Measurements from ENCODE around the gene GPR22. TPM values are rescaled to one million over a fixed set of nuclear protein-coding genes. Genes with fewer than 3 reads are reported as not detected.

The GPR22 gene
- polyA plus RNA-seq, result under 1 TPM in 1 of 3 donors, not detected in 2; 0.01 TPM

DNA sequence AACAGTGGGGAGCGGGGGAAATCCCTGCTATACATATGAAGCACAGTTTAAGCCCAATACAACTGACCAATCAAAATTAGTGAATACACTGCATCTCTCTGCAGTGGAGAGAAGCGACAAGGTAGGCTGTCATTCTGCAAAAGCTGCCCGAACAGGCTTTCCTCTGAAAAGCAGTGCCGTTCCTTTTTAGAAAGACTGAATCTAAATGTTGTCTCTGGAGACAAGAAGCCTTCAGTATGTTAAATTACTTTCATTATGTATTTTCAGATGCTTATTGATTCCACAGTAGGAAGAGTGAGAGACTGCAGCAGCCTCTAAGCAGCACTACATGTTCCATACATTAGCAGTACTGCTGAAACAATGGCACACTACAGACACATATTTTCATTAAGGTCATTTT lies at the start of gene GPR22:
GPR22 (plus strand) TSS at position 129 of the 400 bp plus-strand sequence. CDS start 4,004 bp downstream, outside the sequence.
- WGBS, 3 donors, result 85 to 92% (median 91%) methylated on average over 4 of the region's 4 CpGs
- H3K27ac ChIP-seq (ENCODE audit: low read depth, low read length), result no peak within 1 kb of the TSS

DNA sequence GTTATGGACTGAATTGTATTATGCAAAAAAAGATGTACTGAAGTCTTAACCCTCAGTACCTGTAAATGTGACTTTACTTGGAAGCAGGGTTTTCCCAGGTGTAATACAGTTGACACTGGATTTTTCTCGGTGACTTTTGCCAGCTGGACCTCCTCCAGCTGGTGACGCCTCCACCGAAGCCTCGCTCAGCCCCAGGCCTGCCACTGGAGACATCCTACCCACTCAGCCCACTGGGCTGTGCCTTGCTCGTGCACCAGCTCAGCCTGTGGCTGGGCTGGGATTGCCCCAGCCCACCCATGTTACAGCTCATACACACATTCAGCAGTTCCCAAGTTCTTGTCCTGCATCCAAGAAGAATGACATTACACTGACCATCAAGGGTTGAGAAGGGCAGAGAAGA lies 42.4 kb upstream of the GPR22 start:
- 38 to 82% (median 70%) methylated on average over 5 of the region's 5 CpGs for whole genome bisulfite sequencing, 3 donors
- H3K27ac ChIP-seq (ENCODE audit: low read depth, low read length), result no peak overlapping the region

GRCh38 chr7:107428642-107429041 lies 41.2 kb upstream of the GPR22 start:
- WGBS, 3 donors, result 95 to 100% (median 98%) methylated on average over 1 of the region's 1 CpG
- H3K27ac ChIP-seq (ENCODE audit: low read depth, low read length), result no peak overlapping the region

- H3K27ac ChIP-seq (ENCODE audit: low read depth, low read length), result no peak overlapping the region
Observed at GRCh38 chr7:107430057-107430456, 39.8 kb upstream of the GPR22 start.

- WGBS, 3 donors, result 77 to 94% (median 81%) methylated on average over 1 of the region's 1 CpG
Observed at GRCh38 chr7:107432261-107432660, 37.6 kb upstream of the GPR22 start.

DNA sequence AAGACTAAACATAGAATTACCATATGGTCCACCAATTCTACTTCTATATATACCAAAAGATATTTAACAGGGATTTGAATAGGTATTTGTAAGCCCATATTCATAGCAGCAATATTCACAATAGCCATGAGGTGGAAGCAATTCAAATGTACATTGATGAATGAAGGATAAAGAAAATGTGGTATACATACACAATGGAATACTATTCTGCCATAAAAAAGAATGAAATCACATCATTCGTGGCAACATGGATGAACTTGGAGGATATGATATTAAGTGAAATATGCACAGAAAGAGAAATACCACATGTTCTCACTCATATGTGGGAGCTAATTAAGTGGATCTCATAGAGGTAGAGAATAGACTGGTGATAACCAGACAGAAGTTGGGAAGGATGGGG lies 34.1 kb upstream of the GPR22 start:
- WGBS, 3 donors, result 93 to 98% (median 94%) methylated on average over 1 of the region's 1 CpG
- H3K27ac ChIP-seq (ENCODE audit: low read depth, low read length), result no peak overlapping the region

More at GRCh38 chr7:107432261-107432660, 37.6 kb upstream of the GPR22 start:
- H3K27ac ChIP-seq (ENCODE audit: low read depth, low read length), result no peak overlapping the region

GRCh38 chr7:107439025-107439424 lies 30.8 kb upstream of the GPR22 start:
- WGBS, 3 donors, result 84 to 93% (median 93%) methylated on average over 5 of the region's 5 CpGs
- no peak overlapping the region for H3K27ac ChIP-seq (ENCODE audit: low read depth, low read length)

- no peak overlapping the region for H3K27ac ChIP-seq (ENCODE audit: low read depth, low read length)
Observed at GRCh38 chr7:107441581-107442422, 28.1 kb upstream of the GPR22 start.

GRCh38 chr7:107442678-107443077 lies 27.2 kb upstream of the GPR22 start:
- no peak overlapping the region for H3K27ac ChIP-seq (ENCODE audit: low read depth, low read length)
- WGBS, 3 donors, result 94 to 100% (median 97%) methylated on average over 1 of the region's 1 CpG

- WGBS, 3 donors, result 97 to 100% (median 98%) methylated on average over 1 of the region's 1 CpG
- H3K27ac ChIP-seq (ENCODE audit: low read depth, low read length), result no peak overlapping the region
Observed at GRCh38 chr7:107446531-107446930, 23.3 kb upstream of the GPR22 start.

DNA sequence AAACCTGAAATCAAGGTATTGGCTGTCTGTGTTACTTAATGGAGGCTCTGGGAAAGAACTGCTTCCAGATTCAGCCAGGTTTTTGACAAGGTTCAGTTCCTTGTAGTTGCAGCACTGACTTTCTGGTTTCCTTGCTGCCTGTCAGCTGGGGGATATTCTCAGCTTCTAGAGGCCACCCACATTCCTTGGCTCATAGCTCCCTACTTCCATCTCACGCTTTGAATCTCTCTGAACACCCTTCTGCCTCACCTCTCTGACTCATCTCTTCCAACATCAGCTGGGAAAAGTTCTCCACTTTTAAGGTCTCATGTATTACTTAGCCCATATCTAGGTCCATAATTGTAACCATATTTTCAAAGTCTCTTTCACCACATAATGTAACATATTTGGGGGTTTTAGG lies 22.9 kb upstream of the GPR22 start:
- WGBS, 3 donors, result 88 to 95% (median 95%) methylated on average over 1 of the region's 1 CpG
- no peak overlapping the region for H3K27ac ChIP-seq (ENCODE audit: low read depth, low read length)

- 96 to 100% (median 97%) methylated on average over 1 of the region's 1 CpG for WGBS, 3 donors
- no peak overlapping the region for H3K27ac ChIP-seq (ENCODE audit: low read depth, low read length)
Observed at GRCh38 chr7:107450970-107451369, 18.9 kb upstream of the GPR22 start.

DNA sequence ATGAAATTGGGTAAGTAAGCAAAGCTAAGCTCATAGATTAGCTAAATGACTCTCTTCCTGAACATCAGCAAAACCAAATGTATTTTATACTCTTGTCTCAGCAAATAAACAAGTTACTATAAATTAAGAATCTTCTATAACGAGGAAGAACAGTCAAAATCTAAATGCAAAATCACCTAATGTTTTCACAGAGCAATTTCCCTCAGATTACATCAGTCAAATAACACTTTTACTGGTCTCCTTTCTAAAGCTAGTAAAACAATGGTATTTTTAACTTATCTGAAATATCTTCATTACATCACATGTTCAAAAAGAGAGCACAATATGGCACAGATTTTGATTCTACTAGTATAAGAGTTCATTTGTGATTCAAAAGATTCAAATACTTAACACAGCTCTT lies 16.5 kb upstream of the GPR22 start:
- no peak overlapping the region for H3K27ac ChIP-seq (ENCODE audit: low read depth, low read length)
- WGBS, 3 donors, result 93 to 97% (median 95%) methylated on average over 1 of the region's 1 CpG

DNA sequence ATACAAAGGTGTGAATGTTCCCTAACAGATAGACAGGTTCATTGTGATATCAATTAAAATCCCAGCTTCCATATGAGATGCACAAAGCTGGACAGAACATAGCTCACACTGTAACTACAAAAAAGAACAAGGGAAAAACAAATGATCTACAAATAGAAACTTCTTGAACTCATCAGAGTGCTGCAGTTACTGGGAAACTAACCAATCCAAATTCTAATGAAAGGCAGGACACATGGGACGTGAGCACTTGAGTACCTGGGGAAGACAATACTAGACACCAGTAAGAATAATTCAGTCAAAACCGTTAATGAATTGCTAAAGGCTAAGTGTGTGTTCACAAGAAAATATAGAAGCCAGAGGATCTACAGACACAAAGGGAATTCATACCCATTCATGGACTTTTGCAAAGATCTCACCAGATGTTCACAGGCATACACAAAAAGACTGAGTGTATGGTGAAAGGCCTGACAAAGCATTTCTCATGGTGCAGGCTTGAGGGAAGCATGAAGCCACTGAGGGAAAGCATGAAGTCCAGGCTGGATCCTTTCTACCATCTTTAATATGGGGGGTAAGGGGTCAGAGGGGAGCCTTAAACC lies 7.8 kb upstream of the GPR22 start:
- H3K27ac ChIP-seq (ENCODE audit: low read depth, low read length), result no peak overlapping the region
- 74 to 93% (median 89%) methylated on average over 2 of the region's 2 CpGs for WGBS, 3 donors

- WGBS, 3 donors, result 74 to 86% (median 81%) methylated on average over 6 of the region's 6 CpGs
- H3K27ac ChIP-seq (ENCODE audit: low read depth, low read length), result no peak overlapping the region
Observed at GRCh38 chr7:107463139-107464078, 6.4 kb upstream of the GPR22 start.

DNA sequence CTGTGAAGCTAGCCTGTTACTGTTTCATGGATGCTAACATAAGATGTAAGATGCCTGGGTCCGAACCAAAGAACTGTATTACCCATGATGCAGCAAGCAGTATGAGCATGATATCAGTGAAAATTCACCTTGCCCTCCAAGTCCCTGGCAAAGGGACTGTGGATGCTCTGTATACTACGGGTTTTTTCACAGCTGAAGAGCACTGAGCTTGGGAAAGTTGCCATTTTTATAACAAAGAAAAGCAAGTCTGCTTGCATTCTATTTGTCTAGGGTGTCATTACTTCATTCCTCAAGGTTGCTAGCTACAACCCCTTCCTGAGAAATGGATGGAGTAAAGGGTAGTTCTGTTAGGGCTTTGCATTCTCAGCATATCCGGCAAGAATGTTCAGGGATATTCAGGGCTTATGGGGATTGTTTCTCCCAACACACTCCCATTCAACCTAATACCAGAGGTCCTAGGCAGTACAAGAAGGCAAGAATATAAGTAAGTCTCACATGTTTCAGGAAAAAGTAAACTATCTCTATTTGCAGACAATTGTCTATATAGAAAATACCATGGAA lies 5.1 kb upstream of the GPR22 start:
- 83 to 91% (median 84%) methylated on average over 3 of the region's 3 CpGs for WGBS, 3 donors
- H3K27ac ChIP-seq (ENCODE audit: low read depth, low read length), result no peak overlapping the region

DNA sequence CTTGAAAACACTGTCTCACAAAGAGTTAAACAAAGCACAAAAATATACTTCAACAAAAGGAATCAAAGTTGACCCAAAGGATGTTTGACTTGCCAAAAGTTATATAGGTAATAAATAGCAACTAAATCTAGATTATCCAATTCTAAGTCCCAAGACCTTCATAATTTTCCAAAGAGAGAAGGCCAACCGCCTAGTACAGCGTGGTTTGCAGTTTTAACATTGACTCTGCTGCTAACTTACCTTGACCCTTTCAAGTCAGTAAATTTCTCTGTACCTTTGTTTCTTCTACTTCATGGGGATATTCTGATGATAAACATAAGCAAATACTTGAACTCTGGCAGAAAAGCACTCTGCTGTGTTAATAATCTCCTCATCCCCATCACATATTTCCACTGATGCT lies 1.9 kb upstream of the GPR22 start:
- H3K27ac ChIP-seq (ENCODE audit: low read depth, low read length), result no peak overlapping the region

DNA sequence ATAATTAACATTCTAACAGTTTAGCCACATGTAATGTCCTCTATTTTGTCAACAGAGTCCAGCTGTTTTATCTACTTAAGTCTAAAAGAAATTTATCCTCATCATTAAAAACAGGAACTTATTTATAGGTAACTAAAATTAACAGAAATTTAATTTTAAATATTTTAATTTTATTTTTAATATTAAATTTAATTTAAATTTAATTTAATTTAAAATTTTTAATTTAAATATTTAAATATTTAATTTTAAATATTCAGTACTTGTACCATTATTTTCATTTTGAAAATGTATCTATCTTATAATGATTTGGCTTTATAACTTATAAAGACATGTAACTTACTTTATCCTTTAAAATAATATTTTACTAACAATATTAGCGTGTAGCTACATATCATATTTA lies 1.0 kb upstream of the GPR22 start:
- WGBS, 3 donors, result 97 to 100% (median 97%) methylated on average over 1 of the region's 1 CpG
- no peak overlapping the region for H3K27ac ChIP-seq (ENCODE audit: low read depth, low read length)

More for the DNA sequence above, 1.9 kb upstream of the GPR22 start:
- WGBS, 3 donors, result 56 to 95% (median 95%) methylated on average over 2 of the region's 2 CpGs
